Measurements from ENCODE around the gene CCDC178.

DNA sequence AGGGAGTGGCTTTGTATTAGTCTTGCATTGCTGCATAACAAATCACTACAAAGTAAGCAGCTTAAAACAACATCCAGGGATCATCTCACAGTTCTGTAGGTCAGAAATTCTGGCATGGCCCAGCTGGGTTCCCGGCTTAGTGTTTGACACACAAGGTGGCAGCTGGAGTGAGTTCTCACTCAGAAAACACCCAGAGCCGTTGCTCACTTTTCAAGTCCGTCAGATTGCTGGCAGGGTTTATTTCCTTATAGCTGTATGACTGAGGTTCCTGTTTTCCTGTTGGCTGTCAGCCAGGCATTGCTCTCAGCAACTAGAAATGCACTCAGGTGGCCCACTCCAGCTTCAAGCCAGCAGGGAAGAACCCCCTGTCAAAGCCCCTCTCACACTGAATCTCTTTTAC, 324.1 kb downstream of the CCDC178 start:
- TF ChIP-seq, protein P1, sequence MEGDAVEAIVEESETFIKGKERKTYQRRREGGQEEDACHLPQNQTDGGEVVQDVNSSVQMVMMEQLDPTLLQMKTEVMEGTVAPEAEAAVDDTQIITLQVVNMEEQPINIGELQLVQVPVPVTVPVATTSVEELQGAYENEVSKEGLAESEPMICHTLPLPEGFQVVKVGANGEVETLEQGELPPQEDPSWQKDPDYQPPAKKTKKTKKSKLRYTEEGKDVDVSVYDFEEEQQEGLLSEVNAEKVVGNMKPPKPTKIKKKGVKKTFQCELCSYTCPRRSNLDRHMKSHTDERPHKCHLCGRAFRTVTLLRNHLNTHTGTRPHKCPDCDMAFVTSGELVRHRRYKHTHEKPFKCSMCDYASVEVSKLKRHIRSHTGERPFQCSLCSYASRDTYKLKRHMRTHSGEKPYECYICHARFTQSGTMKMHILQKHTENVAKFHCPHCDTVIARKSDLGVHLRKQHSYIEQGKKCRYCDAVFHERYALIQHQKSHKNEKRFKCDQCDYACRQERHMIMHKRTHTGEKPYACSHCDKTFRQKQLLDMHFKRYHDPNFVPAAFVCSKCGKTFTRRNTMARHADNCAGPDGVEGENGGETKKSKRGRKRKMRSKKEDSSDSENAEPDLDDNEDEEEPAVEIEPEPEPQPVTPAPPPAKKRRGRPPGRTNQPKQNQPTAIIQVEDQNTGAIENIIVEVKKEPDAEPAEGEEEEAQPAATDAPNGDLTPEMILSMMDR (conservative IDR thresholded peaks at IDR 0.05 in 1 of 2, IDR thresholded peaks at IDR 0.05 in 1 of 2; ENCODE audit: low read depth in 1 of 2, low read length in 2 of 2), result no peak
- TF ChIP-seq EZH2 (IDR thresholded peaks at IDR 0.05; ENCODE audit: low read length, missing control alignments), result no peak
